GM21367 (cell line): ENCODE results near the gene DLST.

ENCODE experiments used
- ATAC-seq: cut with Tn5 transposase; IDR thresholded peaks from one replicate; pipeline ENCODE4 v1.9.1; 2021; ENCODE audit not compliant: unreplicated experiment

Gene DLST

GRCh38 chr14:74893614-74894091, 11.9 kb downstream of the DLST start:
- peak; percentile 54 for ATAC-seq

GRCh38 chr14:74896400-74896799, 14.7 kb downstream of the DLST start:
- no peak for ATAC-seq

GRCh38 chr14:74897642-74898041, 15.9 kb downstream of the DLST start:
- no peak for ATAC-seq

GRCh38 chr14:74898083-74898482, 16.4 kb downstream of the DLST start:
- no peak for ATAC-seq

- no peak for ATAC-seq
Observed at GRCh38 chr14:74898694-74899093, 17.0 kb downstream of the DLST start.

- ATAC-seq = no peak
Observed at GRCh38 chr14:74902941-74903705, 21.4 kb downstream of the DLST start.

- ATAC-seq = no peak
Observed at GRCh38 chr14:74904635-74905503, 23.2 kb downstream of the DLST start.

GRCh38 chr14:74905595-74906142, 24.0 kb downstream of the DLST start:
- ATAC-seq = no peak

- ATAC-seq = no peak
Observed at GRCh38 chr14:74906925-74907521, 25.3 kb downstream of the DLST start.

- no peak for ATAC-seq
Observed at GRCh38 chr14:74907744-74908143, 26.0 kb downstream of the DLST start.

GRCh38 chr14:74908861-74909341, 27.2 kb downstream of the DLST start:
- no peak for ATAC-seq

- ATAC-seq = no peak
Observed at GRCh38 chr14:74909501-74909900, 27.8 kb downstream of the DLST start.

- ATAC-seq = no peak
Observed at GRCh38 chr14:74909911-74910310, 28.2 kb downstream of the DLST start.

GRCh38 chr14:74910556-74910955, 28.8 kb downstream of the DLST start:
- no peak for ATAC-seq

- no peak for ATAC-seq
Observed at GRCh38 chr14:74911221-74911620, 29.5 kb downstream of the DLST start.

GRCh38 chr14:74911704-74912103, 30.0 kb downstream of the DLST start:
- no peak for ATAC-seq

- ATAC-seq = no peak
Observed at GRCh38 chr14:74912111-74912510, 30.4 kb downstream of the DLST start.

GRCh38 chr14:74912801-74913200, 31.1 kb downstream of the DLST start:
- no peak for ATAC-seq

- no peak for ATAC-seq
Observed at GRCh38 chr14:74913393-74913910, 31.7 kb downstream of the DLST start.

GRCh38 chr14:74913986-74914573, 32.4 kb downstream of the DLST start:
- no peak for ATAC-seq

- ATAC-seq = no peak
Observed at GRCh38 chr14:74915426-74915825, 33.7 kb downstream of the DLST start.
